IPS-11a (cell line): ENCODE measurements around the gene SLITRK1.

ENCODE experiments used
- H3K4me3 ChIP-seq: one replicate; pipeline ENCODE4 v1.5.1; 2013; ENCODE audit warnings: low read depth, low read length, control low read depth

The SLITRK1 gene

DNA sequence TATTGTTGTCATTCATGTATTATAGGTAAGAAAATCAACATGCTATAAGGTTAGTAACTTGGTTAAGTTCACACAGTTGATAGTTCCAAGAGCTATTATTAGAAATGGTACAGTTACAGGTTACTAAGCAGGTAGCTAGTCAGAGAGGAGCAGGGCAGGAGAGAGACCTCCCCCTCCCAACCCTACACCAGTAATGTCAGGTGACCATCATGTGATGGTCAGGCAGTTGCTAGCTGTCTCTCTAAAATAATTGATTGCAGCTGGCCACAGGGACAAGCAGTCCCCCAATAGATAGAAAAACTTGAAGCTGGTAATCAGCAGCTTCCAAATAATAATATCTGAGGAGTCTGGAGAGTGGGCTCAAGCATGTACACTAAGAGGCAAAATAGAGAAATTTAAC is 14.6 kb downstream of the SLITRK1 start:
- no peak overlapping the region for H3K4me3 ChIP-seq

DNA sequence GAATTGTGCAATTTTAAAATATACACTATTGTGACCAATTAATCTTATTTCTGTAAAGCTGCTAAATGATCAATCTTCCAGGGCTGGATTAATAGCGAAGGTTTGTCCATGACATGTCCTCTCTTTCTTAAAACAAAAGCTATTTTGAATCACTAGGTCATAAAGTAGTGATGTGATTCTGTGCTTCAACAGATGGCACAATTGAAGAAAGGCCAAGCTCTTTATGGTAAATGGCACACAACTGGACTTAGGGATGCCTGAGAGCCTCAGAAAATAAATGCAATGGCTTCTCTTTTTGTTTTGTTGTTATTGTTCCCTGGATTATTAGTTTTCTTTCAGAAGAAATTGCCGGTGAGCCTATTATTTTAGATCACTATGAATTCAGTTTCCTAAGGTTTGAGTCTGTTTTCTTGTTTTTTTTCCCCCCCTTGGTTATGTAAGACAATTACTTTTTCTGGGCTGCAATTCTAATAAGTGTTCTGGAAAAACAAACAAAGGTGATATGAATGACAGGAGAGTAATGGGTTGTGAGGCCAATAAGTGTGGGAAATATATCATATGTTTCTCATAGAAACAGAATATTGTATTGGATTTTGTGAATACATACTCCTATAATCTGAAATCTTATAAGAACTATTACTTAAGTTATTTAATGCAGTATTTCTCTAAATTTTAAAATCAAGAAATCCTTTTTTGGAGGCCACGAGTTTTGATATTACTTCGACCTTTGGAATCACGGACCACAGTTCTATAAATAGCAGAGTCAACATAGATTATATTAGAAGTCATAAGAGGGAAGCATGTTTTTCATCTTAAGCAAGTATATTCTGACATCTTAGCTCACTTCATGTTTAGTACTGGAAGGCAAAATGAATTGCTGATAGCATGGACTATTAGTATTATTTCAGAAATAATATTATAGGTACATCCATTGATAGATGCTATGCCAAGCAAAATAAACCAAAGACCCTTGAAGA is 16.8 kb downstream of the SLITRK1 start:
- no peak overlapping the region for H3K4me3 ChIP-seq

DNA sequence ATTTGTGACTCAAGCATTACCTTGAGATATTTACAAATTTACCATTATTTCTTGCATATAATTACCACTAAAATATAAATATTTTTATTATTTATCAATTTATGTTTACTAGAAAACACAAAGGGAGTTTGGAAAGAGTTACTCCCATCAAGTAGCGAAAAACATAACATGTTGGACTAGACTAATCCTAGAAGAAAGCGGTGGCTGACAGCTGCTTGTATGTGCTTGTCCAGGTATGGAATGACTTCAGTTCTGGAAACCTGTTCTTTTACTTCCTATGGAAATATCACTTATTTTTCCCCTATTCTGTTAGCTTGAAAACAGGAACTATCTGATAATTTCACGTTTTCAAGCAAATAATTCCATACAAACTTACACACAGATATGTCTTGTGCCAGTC is 28.5 kb downstream of the SLITRK1 start:
- no peak overlapping the region for H3K4me3 ChIP-seq

- H3K4me3 ChIP-seq: no peak overlapping the region
Measured at GRCh38 chr13:83845106-83845505, 37.2 kb downstream of the SLITRK1 start.

DNA sequence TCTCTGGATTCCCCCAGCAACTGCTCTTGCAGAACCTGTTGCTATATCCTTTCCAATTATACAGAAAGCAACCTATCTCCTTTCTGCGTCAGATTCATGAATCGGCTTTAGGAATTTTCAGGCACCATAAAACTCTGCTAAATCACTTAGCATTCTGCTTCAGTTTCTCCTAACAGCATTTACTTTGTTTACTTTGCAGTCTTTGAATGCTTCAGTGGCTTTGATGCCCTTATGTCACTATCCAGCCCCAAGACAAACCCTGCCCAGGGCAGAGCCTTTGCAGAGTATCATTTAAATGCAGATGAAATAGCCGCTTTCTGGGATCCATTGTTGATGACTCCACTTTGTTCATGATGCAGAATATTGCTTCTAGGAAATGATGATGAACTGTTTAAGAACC is 43.1 kb downstream of the SLITRK1 start:
- no peak overlapping the region for H3K4me3 ChIP-seq

DNA sequence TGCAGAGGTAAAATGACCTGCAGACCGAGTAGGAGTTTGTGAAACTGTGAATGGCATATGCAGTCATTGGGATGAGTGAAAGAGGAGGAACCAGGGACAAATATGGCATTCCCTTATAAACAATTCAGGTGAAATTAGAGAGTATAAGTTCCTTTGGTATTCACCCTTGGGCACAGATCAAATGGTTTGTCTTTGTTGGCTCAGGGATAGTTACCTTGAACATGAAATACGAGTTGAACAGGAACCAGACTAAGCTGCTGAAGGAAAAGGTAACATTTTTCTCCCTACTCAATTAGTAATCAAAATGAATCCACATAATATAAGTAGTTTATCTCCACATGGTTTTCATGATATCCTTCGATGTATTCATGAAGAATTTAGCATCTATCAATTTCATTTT is 50.5 kb downstream of the SLITRK1 start:
- H3K4me3 ChIP-seq: no peak overlapping the region

DNA sequence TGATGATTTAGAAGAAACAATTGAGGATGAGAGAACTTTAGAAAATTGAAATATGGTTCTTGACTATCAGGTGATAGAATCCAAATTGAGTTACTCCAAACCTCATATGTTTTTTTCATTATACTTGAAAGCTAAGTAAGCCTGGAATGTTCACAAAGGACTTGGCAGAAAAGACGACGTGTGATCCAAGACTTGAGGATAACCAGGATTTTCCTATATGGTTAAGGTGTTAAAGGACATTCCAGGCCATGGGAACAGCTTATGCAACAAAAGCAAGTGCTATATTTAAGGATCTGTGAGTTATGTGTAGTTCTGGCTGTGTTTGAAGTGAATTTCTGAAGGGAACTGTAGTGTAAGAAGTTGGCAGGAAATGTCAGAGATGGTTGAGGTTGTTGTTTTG is 52.5 kb downstream of the SLITRK1 start:
- H3K4me3 ChIP-seq: no peak overlapping the region

GRCh38 chr13:83827338-83827737 is 54.9 kb downstream of the SLITRK1 start:
- H3K4me3 ChIP-seq: no peak overlapping the region
